GM18870 (cell line): ENCODE measurements around the gene TGM4.

Experiments
- ATAC-seq: cut with Tn5 transposase; IDR thresholded peaks from one replicate; pipeline ENCODE4 v1.9.1; 2021; ENCODE audit warnings: moderate library complexity; ENCODE audit not compliant: unreplicated experiment

The TGM4 gene

DNA sequence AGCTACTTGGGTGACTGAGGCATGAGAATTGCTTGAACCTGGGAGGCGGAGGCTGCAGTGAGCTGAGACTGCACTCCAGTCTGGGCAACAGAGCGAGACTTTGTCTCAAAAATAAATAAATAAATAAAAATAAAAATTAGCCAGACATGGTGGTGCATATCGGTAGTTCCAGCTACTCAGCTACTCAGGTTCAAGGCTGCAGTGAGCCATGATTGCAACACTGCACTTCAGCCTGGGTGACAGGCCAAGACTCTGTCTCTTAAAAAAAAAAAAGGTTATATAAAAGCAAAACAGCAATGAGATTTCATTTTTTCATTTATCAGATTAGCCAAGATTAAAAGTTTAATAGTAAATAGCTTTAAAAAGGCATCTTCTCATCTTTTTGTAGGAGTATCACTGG, 2.9 kb downstream of the TGM4 start:
- no peak for ATAC-seq

DNA sequence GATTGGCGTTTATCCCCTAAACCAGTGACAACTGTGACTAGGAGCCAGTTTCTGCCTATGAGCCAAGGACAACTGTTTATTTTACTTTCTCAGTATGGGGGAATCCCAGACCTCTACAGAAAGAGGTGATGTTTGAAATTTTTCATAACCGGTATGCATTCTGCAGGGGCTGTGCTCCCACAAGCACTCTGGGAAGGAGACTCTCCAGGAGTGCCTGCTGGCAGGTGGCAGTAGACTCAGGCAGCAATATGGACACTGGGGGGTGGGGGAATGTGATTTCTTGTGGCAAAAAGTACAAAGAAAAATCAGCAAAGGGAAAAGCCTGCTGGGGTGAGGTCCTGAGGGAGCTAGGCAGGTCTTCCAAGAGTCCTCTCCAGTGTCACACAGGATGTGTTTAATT, 5.9 kb downstream of the TGM4 start:
- no peak for ATAC-seq

DNA sequence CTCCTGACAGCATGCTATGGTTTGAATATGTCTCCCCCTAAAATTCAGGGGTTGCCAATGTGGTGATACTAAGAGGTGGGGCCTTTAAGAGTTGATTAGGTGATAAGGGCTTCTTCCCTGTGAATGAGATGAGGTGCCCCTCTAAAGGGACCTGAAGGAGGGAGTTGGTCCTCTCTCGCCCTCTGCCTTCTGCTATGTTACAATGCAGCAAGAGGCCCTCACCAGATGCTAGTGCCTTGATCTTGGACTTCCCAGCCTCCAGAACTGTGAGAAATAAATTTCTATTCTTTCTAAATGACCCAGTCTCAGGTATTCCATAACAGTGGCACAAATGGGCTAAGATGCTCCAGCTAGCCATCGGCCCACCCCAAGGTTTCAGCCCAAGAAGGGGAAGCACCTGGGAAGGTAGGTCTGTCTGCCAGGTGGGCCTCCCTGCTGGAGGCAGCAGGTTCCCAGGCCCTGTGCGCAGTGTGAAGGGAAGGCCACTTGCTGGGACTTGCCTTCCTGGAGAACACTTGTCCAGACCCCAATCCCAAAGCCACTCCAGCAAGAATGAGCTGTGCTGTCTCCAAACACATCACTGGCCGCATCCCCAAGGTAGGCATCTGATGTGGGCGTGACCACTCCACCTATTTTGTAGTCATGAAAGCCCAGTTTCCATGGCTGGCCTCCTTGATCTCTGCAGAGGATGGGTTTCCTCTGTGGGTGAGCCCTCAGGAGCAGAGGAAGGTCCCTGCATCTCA, 9.0 kb downstream of the TGM4 start:
- no peak for ATAC-seq

DNA sequence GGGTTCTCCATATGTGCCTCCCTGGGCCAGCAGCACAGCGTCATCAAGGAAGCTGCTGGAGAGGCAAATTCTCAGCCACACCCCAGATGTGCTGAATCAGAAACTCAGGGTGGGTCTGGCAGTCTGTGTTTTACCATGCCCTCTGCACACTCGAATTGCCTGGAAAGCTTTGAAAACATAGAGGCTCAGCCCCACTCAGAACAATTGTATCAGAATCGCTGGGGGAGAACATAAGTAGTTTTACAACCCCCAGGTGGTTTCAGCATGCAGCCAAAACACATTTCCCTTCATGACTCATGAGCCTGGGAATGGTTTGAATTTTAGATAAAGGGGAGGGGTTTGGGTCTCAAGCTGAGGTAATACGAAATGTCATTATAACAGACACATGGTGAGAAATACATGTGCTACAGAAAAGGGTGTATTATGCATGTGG, 9.6 kb downstream of the TGM4 start:
- ATAC-seq, result no peak

DNA sequence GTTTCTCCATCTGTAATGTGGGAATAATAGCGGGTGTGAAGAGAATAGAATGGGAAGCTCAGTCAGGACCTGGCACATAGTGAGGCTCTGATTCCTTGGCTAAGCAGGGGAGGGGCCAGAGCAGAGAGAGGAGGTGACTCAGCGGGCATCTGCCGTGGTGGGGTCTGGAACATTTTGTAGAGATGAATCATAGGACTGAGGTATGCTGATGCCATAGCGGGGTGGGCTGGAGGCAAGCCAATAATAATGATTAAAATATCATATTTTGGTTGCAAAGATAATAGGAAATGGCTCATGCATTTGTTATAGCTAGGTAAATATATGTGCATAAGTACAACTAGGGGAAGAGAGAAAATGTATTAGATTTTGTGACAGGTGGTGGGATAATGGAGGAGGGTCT, 11.2 kb downstream of the TGM4 start:
- no peak for ATAC-seq

DNA sequence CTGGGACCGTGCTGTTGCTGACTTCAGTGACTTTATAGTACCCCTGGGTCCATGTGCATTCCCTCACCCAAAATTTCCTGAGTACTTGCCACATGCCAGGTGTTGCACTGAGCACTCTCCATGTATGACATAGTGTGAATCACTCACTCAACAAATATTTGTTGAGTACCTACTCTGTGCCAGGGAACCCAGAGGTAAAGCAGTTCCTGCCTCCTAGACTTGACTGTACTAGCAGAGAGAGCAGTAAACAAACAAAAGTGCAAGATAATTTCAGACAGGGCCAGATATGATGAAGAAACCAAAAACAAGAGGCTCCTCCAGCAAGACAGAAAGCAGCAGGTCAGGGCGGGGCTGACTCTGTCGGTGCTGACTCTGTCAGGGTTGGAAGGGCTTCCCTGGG, 12.2 kb downstream of the TGM4 start:
- no peak for ATAC-seq

DNA sequence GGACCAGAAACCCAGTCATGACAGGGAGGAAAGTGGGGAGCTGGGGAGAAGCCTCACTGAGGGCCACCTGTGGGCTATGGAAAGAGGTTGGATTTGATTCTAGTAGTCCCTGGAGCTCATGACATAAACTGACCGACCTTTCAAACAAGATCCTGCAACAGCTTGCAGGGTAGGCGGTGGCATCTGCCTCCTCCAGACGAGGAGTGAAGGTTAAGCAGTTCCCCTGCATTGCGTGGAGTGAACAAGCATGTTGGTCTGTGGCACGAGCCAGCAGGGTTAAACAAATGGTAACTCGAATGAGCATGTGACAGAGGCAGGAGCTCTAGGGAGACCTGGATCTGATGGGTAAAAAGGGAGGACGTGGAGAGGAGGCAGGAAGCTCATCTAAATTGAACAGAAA, 12.7 kb downstream of the TGM4 start:
- no peak for ATAC-seq

DNA sequence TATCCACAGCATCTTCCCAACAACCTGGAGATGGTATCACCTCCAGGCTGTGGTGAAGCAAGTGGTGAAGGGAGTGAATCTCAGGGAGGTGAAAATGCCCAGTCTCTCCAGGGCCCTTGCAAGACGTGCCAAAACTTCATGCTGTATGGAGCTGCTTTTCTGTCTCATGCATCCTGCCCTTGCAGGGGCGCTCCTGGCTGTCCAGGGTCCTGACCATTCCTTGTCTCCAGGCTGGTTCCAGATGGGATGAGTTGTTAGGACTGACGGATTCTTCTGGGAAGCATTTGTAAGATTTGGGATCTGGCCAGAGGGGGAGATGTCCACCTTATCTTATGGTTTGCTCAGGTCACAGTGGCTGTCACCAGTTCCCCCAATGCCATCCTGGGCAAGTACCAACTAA, 15.8 kb downstream of the TGM4 start:
- ATAC-seq, result no peak

DNA sequence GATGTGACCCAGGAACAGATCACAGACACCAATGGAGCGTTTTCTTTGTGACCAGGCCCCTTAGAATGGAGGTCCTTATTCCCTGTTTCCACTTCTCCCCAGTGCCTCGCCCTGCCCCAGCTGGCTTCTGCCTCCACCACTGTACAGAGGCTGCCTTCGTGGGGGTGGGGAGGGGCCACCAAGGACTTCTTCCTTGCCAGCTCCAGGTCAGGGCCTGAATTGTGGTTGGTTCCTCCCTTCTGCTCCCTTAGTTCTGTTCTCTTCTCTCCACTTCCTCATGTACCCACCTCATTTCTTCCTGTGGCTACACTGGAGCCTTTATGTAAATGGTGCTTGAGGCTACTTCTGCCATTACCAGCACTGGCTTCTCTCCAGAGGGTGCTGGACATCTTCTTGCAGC, 16.4 kb downstream of the TGM4 start:
- no peak for ATAC-seq

DNA sequence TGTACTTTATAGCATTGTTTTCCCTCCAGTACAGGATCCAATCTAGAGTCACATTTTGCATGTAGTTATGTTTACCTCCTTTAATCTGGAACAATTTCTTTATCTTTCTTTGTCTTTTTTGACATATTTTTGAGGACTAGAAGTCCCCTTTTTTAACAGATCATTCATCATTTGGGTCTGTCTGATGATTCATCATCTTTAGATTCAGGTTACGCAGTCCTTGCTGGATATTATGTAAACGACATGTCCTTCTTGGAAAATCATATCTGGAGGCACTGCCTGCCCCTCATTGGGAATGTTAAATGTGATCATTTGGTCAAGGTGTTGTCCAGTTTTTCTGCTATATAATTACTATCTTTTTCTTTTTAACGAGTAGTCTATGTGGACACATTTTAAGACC, 18.3 kb downstream of the TGM4 start:
- no peak for ATAC-seq

DNA sequence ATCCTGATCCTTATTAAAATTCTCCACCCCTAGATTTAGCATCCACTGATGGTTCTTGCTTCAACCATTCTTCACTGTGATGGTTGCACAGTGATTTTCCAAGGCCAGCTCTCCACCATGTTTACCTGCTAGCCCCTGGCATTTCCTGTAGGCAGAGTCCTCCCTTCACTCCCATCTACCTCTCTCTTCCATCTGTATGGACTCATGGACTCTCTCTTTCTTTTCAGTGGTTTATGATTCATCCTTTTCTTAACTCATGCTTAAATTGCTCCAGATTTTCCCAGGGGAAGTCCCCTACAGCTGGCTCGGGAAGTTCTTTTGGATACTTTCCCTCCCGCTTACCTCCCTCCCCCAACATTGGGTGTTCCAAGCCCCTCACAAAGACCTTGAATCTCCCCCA, 18.7 kb downstream of the TGM4 start:
- ATAC-seq, result no peak

DNA sequence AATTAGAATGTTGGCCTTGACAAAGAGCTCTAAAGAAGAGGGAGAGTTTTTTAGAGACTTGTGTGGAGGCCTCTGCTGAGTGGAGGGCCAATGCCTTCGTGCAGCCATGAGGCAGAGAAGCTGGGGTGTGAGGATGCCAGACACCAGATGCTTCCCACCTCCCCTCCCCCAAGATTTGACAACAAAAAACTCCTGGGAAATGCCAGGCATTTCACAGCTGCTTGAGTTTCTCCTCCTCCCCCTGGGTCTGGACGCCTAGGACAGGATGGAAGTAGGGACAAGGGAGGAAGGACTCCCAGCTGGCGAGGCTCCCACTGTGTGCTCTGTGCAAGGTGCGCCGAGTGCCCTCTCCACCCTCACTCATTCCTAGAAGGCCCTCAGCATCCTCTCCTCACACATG, 20.1 kb downstream of the TGM4 start:
- no peak for ATAC-seq

DNA sequence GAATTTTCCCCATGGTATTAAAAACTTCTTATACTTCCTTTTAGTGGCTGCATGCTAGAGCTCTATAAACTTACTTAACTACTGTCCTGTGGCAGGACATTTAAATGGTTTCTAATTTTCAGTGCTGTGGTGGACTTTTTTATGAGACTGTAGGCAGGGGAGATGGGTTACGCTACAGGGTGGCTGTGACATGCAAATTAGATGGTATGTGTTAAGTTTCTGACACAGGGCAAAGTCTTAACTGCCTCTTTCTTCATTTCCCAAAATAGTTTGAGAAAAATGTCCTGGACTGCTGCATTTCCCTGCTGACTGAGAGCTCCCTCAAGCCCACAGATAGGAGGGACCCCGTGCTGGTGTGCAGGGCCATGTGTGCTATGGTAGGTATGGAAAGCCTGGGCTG, 22.0 kb downstream of the TGM4 start:
- ATAC-seq, result no peak

DNA sequence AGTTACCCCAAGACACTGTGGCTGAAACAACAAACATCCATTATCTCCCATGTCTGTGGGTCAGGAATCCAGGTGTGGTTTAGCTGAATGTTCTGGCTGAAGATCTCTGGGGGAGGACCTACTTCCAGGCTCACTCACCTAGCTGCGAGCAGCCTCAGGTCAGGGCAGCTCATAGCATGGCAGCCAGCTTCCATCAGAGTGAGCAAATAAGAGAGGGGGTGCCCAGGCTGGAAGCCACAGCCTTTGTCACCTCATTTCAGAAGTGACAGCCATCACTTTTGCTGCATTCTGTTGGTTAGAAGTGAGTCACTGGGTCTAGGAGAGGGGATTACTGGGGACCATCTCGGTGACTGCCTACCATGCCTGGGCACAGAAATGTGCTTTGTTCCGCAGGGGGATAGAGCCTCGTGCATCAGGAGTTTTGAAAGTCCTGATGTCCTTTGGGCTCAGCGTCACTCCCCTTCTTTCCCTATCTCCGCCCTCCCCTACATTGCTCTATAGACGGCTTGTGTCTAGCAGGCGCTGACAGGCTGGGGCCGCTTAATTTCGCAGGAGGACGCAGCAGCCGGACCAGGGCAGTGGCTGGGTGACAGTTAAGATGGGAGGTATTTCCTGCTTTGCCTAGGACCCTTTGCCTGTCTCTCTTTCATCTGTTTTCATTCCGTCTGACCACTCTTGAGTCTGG, 25.4 kb downstream of the TGM4 start:
- ATAC-seq, result no peak

DNA sequence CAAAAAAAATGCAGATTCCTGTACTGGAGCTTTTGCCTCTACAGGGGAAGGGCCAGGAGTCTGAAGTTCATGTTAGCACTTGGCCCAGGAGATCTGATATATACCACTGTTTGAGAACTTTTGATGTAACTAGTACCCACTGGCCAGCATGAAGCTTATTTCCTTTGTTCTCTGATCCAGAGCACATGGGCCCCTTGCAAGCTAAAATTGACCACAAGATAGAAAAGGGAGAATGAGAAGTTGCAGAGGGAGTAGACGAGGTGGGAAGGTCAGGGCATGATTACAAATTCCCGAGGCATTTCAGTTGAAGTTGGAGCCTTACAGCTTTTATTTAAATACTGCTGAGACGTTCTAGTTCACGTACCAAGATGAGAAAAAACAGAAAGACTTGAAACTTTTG, 28.2 kb downstream of the TGM4 start:
- ATAC-seq, result no peak

DNA sequence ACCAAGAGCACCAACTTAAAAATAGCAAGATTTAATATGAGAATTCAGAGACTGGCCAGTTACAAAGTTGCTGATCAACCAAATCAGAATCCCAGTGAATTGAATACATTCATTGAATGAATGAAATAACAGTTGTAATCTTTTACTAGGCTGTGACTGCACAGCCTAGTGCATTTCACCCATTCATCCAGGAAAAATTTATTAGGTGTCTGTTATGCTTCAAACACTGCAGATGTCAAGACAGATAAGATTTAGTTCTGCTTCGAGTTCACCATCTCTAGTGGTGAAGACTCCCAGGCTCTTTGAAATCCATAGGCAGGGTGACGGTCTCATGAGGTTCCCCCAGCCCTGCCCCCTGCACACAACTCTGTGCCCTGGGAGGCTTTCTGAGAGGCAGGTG, 28.9 kb downstream of the TGM4 start:
- ATAC-seq, result no peak

DNA sequence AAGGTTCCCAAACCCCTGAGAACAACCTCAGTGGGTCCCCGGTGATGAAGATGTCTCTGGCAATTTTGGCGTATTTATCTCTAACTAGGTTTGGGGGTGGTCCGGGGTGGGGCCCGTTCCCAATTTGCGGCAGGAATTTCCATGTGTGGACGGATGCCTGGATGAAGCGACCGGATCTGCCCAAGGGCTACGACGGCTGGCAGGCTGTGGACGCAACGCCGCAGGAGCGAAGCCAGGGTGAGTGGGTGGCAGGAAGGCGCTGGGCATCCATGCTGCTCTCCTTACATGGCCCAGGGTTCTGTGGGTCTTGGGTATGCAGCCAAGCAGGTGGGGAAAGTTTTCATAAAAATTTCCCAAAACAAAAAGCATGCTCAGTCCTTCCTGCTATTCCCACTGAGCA, 29.3 kb downstream of the TGM4 start:
- ATAC-seq, result no peak

DNA sequence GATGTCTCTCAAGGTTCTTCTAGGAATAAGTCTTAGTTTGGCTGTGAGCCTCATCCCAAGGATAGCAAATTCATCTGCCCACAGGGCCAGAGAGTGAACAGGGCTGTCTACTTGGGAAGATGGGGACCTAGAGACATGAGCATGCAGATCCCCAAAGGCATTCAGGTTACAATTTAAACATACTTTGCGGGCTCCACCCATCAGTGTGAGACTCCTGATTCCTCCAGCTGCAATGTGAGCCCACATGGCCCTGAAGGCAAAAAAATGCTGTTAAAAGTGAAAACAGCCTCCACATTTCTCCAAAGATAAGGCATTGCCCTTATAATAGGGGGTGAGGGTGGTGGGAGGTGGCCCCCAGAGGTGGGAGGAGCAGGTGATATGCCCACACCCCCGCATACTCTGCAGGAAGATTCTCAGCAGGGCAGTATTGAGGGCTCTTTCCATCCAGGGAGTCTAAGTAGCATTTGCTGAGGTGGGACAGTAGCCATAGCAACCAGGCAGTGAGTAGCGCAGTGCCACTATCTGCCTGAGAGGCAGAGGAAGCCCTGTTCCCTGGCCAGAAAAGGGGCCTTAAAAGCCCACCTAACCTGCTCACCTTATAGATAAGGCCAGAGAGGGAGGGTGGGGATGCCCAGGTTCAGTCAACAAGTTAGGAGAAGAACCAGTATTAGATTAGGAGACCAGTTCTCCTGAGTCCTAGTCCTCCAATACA, 31.2 kb downstream of the TGM4 start:
- ATAC-seq, result no peak

DNA sequence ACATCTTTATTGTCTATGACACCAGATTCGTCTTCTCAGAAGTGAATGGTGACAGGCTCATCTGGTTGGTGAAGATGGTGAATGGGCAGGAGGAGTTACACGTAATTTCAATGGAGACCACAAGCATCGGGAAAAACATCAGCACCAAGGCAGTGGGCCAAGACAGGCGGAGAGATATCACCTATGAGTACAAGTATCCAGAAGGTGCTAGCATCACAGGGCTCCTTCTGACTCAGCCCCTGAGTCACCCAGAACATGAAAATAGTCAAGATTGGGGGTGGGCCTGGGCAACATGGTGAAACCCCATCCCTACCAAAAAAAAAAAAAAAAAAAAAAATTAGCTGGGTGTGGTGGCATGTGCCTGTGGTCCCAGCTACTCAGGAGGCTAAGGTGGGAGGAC, 32.6 kb downstream of the TGM4 start:
- no peak for ATAC-seq

DNA sequence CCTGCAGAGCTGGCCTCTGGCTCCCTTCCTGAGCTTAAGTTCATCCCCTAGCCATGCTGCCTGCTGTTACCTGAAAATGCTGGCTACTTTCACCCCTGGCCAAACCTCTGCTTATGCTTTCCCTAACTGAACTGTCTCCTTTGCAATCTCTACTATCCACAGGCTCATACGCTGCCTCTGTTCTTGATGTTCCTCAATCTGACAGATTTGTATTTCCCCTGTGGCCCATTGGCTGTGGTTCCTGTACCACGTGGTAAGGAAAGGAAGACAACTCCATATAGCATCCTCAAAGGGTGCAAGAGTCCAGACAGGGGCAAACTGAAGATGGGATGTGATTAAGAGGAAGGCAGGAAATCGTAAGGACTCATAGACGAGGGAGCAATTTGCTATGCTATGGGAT, 33.2 kb downstream of the TGM4 start:
- no peak for ATAC-seq

DNA sequence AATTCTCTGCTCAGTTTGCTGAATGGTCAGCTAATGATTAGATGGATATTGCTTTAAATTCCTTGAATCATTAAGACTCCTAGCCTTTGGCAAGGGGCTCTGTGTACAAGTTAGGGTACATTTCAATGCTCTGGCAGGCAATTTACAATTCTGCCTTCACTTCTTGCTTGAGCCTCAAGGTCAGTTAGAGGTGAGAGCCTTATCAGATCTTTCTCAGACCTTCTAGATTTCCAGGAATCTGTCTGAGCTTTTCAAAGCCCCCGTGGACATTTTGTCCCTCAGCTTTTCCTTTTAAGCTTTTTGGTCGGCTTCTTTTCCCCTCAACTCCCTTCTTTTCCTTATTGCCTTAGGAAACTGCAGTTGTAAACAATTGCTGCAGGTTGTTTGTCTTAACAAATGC, 34.7 kb downstream of the TGM4 start:
- ATAC-seq, result no peak

DNA sequence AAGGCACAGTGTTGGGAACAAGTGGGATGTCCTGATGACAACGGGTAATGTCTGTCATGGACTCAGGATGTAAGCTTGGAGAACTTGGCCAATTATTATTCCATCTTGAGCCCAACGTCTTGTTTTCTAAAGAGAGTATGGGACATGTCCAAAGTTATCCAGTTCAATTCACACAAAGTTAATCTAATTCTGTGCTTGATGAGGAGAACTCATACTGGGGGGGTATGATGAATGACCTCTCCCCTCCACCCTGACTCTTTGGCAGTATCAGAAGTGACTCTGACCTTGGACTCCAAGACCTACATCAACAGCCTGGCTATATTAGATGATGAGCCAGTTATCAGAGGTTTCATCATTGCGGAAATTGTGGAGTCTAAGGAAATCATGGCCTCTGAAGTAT, 36.3 kb downstream of the TGM4 start:
- no peak for ATAC-seq
